Ovary (tissue), 3 donors: ENCODE measurements around the gene TBC1D5.

ENCODE experiments used
- CTCF ChIP-seq, 3 donors: fragments of 450-650 bp in 2 of 3; fragments of 200-600 bp in 1 of 3; IDR thresholded peaks; one replicate each; pipeline versions ENCODE4 v1.5.1 to v1.8.0; 2016 to 2022; ENCODE audit warnings: antibody characterized with exemption in 3 of 3, mild to moderate bottlenecking in 1 of 3
- EP300 ChIP-seq: sonication (generic); formaldehyde crosslinking; IDR thresholded peaks from one replicate; pipeline ENCODE4 v1.6.1; 2017; ENCODE audit warnings: antibody characterized with exemption
- POLR2A ChIP-seq: fragments of 450-650 bp; IDR thresholded peaks from one replicate; pipeline ENCODE4 v1.6.1; 2017; ENCODE audit warnings: antibody characterized with exemption, mild to moderate bottlenecking, moderate library complexity
- donor health status: DM: no; HTN: no; CAD: no.

- TF ChIP-seq POLR2A (no peak), CTCF (IDR thresholded peaks at IDR 0.05) (no peak), EP300 (no peak)
Measured at GRCh38 chr3:17571686-17572085, 170.7 kb downstream of the TBC1D5 start.
